Hepatocyte (in vitro differentiated cells): ENCODE measurements around the gene ZNF385C.

Experiments used
- EZH2 ChIP-seq: fragments of 200-600 bp; sonication (generic); IDR thresholded peaks from 2 replicates; pipeline ENCODE4 v1.6.1; 2016; ENCODE audit warnings: antibody characterized with exemption, mild to moderate bottlenecking, borderline replicate concordance
- EZH2phosphoT487 ChIP-seq: fragments of 200-600 bp; sonication (generic); IDR thresholded peaks from one replicate; pipeline ENCODE4 v1.6.1; 2018; ENCODE audit warnings: antibody characterized with exemption, mild to moderate bottlenecking, low read depth, moderate library complexity; ENCODE audit not compliant: unreplicated experiment, severe bottlenecking
- TF ChIP-seq, protein P1 (sequence below): fragments of 200-600 bp; sonication (generic); IDR thresholded peaks from 2 replicates; pipeline ENCODE4 v1.5.1; 2016; ENCODE audit warnings: antibody characterized with exemption, mild to moderate bottlenecking; ENCODE audit not compliant: poor library complexity

- TF ChIP-seq, protein P1, sequence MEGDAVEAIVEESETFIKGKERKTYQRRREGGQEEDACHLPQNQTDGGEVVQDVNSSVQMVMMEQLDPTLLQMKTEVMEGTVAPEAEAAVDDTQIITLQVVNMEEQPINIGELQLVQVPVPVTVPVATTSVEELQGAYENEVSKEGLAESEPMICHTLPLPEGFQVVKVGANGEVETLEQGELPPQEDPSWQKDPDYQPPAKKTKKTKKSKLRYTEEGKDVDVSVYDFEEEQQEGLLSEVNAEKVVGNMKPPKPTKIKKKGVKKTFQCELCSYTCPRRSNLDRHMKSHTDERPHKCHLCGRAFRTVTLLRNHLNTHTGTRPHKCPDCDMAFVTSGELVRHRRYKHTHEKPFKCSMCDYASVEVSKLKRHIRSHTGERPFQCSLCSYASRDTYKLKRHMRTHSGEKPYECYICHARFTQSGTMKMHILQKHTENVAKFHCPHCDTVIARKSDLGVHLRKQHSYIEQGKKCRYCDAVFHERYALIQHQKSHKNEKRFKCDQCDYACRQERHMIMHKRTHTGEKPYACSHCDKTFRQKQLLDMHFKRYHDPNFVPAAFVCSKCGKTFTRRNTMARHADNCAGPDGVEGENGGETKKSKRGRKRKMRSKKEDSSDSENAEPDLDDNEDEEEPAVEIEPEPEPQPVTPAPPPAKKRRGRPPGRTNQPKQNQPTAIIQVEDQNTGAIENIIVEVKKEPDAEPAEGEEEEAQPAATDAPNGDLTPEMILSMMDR, result no peak
- TF ChIP-seq EZH2phosphoT487 (no peak), EZH2 (no peak)
Measured at GRCh38 chr17:41986634-41987033, 111.6 kb downstream of the ZNF385C start.
